K562 (cell line): Measurements from ENCODE around the gene SPIB. TPM values are rescaled to one million over a fixed set of nuclear protein-coding genes. Genes with fewer than 3 reads are reported as not detected.
A peak's percentile ranks its signal among the peaks of the same experiment; 100 is the strongest.

Experiments
- ADNP ChIP-seq: fragments of 200-800 bp; sonication (Bioruptor generic); IDR thresholded peaks from 2 replicates; pipeline ENCODE4 v1.6.1; 2016; ENCODE audit warnings: missing genetic modification characterization, missing compliant biosample characterization
- ARID2 ChIP-seq: fragments of 450-650 bp; IDR thresholded peaks from 2 replicates; pipeline ENCODE4 v1.6.1; 2017; ENCODE audit warnings: antibody characterized with exemption, mild to moderate bottlenecking
- CBX5 ChIP-seq: IDR thresholded peaks from 2 replicates; pipeline ENCODE4 v1.6.1; 2014; ENCODE audit warnings: low read depth, borderline replicate concordance
- COPS2 ChIP-seq: fragments of 450-650 bp; conservative IDR thresholded peaks from 2 replicates; pipeline ENCODE4 v1.6.1; 2016; ENCODE audit warnings: mild to moderate bottlenecking, moderate library complexity
- DIDO1 ChIP-seq: fragments of 450-650 bp; IDR thresholded peaks from 2 replicates; pipeline ENCODE4 v1.6.1; 2016; ENCODE audit warnings: low read depth, missing biosample characterization, missing genetic modification characterization
- FOSL1 ChIP-seq: fragments of 200-800 bp; sonication (Bioruptor generic); conservative IDR thresholded peaks from 2 replicates; pipeline ENCODE4 v1.6.1; 2016; ENCODE audit warnings: missing genetic modification characterization, missing compliant biosample characterization
- JUND ChIP-seq, 2 experiments: IDR thresholded peaks; 2 replicates in 1 of 2; 3 replicates in 1 of 2; pipeline ENCODE4 v1.6.1; 2011; ENCODE audit warnings: borderline replicate concordance in 2 of 2, low read depth in 2 of 2, low read length in 2 of 2, improper control_type of control experiment in 1 of 2, missing biosample characterization in 1 of 2, missing genetic modification characterization in 1 of 2, missing genetic modification reagents in 1 of 2
- NBN ChIP-seq: fragments of 450-650 bp; IDR thresholded peaks from 2 replicates; pipeline ENCODE4 v1.6.1; 2016; ENCODE audit warnings: low read depth, mild to moderate bottlenecking
- SETDB1 ChIP-seq: IDR thresholded peaks from one replicate; pipeline ENCODE4 v1.6.1; 2012; ENCODE audit warnings: low read length, control low read depth, inconsistent platforms
- SMARCA4 ChIP-seq: fragments of 450-650 bp; IDR thresholded peaks from 2 replicates; pipeline ENCODE4 v1.6.1; 2016
- YBX1 ChIP-seq: fragments of 450-650 bp; IDR thresholded peaks from 2 replicates; pipeline ENCODE4 v1.7.1; 2016; ENCODE audit warnings: mild to moderate bottlenecking
- ZBTB8A ChIP-seq: fragments of 450-650 bp; IDR thresholded peaks from 2 replicates; pipeline ENCODE4 v1.6.1; 2018; ENCODE audit warnings: mild to moderate bottlenecking, moderate library complexity; ENCODE audit not compliant: partially characterized antibody
- ZNF140 ChIP-seq: fragments of 250-450 bp; sonication (Bioruptor Pico); IDR thresholded peaks from 2 replicates; pipeline ENCODE4 v1.8.0; 2021; ENCODE audit warnings: moderate library complexity, mild to moderate bottlenecking, inconsistent platforms
- ZNF146 ChIP-seq: IDR thresholded peaks from one replicate; pipeline ENCODE4 v1.6.1; 2018; ENCODE audit warnings: missing compliant biosample characterization; ENCODE audit not compliant: unreplicated experiment
- ZNF311 ChIP-seq: fragments of 250-450 bp; sonication (Bioruptor Pico); IDR thresholded peaks from 2 replicates; pipeline ENCODE4 v1.4.0; 2020; ENCODE audit warnings: mild to moderate bottlenecking, moderate library complexity
- ZNF584 ChIP-seq: fragments of 200-800 bp; sonication (Bioruptor generic); IDR thresholded peaks from 2 replicates; pipeline ENCODE4 v1.6.1; 2016; ENCODE audit warnings: low read depth, mild to moderate bottlenecking, missing genetic modification characterization, missing compliant biosample characterization
- ZNF76 ChIP-seq: fragments of 250-450 bp; sonication (Bioruptor Pico); IDR thresholded peaks from 2 replicates; pipeline ENCODE4 v1.4.0; 2020; ENCODE audit warnings: mild to moderate bottlenecking, moderate library complexity, borderline replicate concordance
- ZNF764 ChIP-seq: fragments of 250-450 bp; sonication (Bioruptor Pico); IDR thresholded peaks from 2 replicates; pipeline ENCODE4 v1.4.0; 2020; ENCODE audit warnings: low read depth, mild to moderate bottlenecking, moderate library complexity
- ZNF785 ChIP-seq: fragments of 250-450 bp; sonication (Bioruptor Pico); IDR thresholded peaks from 2 replicates; pipeline ENCODE4 v1.4.0; 2020; ENCODE audit warnings: mild to moderate bottlenecking
- polyA plus RNA-seq, 8 experiments: library from polyadenylated mRNA; depleted of rRNA in 4 of 8; stranded (reverse) in 5 of 8; unstranded in 3 of 8; fragments of >200 nt; fragmentation: Nextera tagmentation in 2 of 8; fragmentation: Illumina TruSeq in 1 of 8; extraction: Ambion mirVana in 2 of 8; extraction: Trizol in 1 of 8; gene quantifications; 2 replicates each; pipeline versions ENCODE4 v1.2.1 to v1.2.3, GENCODE V29; 2011 to 2014; ENCODE audit warnings: inconsistent platforms in 1 of 8, missing spikeins in 1 of 8
- total RNA-seq, 7 experiments: library from RNA; depleted of rRNA in 6 of 7; stranded (reverse); fragments of >200 nt in 6 of 7; fragmentation: Illumina TruSeq in 2 of 7; extraction: Trizol in 2 of 7; gene quantifications; 2 replicates each; pipeline versions ENCODE4 v1.2.1 to v1.2.3, GENCODE V29; 2011 to 2021; ENCODE audit warnings: low replicate concordance in 1 of 7
- TF ChIP-seq, protein P1 (sequence below): fragments of 450-650 bp; IDR thresholded peaks from 2 replicates; pipeline ENCODE4 v1.6.1; 2016; ENCODE audit warnings: low read depth, mild to moderate bottlenecking, moderate library complexity
- TF ChIP-seq, protein P2 (sequence below): fragments of 450-650 bp; formaldehyde crosslinking; IDR thresholded peaks from 2 replicates; pipeline ENCODE4 v1.4.0; 2020; ENCODE audit warnings: mild to moderate bottlenecking
- TF ChIP-seq, protein P3 (sequence below): fragments of 200-400 bp; formaldehyde crosslinking; IDR thresholded peaks from 2 replicates; pipeline ENCODE4 v1.6.1; 2017; ENCODE audit warnings: mild to moderate bottlenecking, low read depth, low read length, moderate library complexity
- TF ChIP-seq, protein P4 (sequence below): fragments of 450-650 bp; IDR thresholded peaks from 2 replicates; pipeline ENCODE4 v1.6.1; 2017; ENCODE audit warnings: antibody characterized with exemption

SPIB gene
- total and polyA plus RNA-seq, 9 of the 15 experiments (the other 6 are each of a cell fraction or from before 2014, with no cell fraction given) = 0.06 to 1.0 (median 0.43) TPM; not detected in 1

DNA sequence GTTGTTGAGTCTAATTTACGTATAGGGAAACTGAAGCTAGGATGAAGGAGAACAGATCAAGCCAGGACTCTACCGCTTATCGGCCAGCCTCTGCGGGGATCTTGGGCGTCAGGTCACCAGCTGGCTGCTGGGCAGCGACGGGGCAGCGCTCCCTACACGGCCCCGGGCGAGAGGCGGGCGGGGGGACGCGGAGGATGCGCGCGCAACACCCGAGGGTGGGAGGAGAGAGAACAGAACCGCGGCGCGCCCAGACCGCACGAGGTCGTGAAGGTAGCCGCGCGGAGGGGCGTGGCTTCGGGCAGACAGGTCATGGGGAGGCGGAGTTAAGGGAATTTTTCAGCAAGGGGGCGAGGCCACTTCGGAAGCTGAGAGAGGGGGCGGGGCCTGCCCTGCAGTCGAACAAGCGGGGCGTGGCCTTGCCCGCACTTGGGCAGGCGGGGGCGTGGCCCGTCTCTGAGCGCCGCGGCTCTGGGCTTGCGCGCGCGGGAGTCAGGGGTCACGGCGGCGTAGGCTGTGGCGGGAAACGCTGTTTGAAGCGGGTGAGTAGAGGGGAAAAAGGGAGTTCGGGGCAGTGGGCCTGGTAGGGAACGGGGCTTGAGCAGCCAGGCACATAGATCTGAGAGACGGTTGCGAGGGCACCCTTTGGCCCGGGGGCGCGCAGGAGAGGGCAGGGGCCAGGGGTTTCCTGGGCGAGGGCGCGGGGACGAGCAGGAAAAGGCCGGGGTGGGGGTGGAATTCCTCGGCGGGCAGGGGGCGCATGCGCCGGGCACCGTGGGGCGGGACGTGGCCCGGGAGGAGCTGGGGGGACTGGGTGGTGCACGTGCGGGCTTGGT, 34.7 kb upstream of the SPIB start, which contains the start of gene POLD1 (continued):
- 0 out of 2 replicates have a peak, but pooled peaks have one; percentile 8 for TF ChIP-seq CBX5
- no peak for TF ChIP-seq ZBTB8A
- no peak for TF ChIP-seq SMARCA4
- TF ChIP-seq SETDB1 = no peak
- TF ChIP-seq, protein P1, sequence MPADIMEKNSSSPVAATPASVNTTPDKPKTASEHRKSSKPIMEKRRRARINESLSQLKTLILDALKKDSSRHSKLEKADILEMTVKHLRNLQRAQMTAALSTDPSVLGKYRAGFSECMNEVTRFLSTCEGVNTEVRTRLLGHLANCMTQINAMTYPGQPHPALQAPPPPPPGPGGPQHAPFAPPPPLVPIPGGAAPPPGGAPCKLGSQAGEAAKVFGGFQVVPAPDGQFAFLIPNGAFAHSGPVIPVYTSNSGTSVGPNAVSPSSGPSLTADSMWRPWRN = no peak
- TF ChIP-seq ZNF584 (CRISPR knock-in tag) = no peak
- no peak for TF ChIP-seq ADNP
- TF ChIP-seq, protein P2, sequence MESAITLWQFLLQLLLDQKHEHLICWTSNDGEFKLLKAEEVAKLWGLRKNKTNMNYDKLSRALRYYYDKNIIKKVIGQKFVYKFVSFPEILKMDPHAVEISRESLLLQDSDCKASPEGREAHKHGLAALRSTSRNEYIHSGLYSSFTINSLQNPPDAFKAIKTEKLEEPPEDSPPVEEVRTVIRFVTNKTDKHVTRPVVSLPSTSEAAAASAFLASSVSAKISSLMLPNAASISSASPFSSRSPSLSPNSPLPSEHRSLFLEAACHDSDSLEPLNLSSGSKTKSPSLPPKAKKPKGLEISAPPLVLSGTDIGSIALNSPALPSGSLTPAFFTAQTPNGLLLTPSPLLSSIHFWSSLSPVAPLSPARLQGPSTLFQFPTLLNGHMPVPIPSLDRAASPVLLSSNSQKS (CRISPR knock-in tag) = 0 out of 2 replicates have a peak, but pooled peaks have one; percentile 24
- TF ChIP-seq ZNF146 = no peak
- 0 out of 2 replicates have a peak, but pooled peaks have one; percentile 38 for TF ChIP-seq DIDO1 (tag)
- TF ChIP-seq FOSL1 (tag) = no peak
- TF ChIP-seq, protein P3, sequence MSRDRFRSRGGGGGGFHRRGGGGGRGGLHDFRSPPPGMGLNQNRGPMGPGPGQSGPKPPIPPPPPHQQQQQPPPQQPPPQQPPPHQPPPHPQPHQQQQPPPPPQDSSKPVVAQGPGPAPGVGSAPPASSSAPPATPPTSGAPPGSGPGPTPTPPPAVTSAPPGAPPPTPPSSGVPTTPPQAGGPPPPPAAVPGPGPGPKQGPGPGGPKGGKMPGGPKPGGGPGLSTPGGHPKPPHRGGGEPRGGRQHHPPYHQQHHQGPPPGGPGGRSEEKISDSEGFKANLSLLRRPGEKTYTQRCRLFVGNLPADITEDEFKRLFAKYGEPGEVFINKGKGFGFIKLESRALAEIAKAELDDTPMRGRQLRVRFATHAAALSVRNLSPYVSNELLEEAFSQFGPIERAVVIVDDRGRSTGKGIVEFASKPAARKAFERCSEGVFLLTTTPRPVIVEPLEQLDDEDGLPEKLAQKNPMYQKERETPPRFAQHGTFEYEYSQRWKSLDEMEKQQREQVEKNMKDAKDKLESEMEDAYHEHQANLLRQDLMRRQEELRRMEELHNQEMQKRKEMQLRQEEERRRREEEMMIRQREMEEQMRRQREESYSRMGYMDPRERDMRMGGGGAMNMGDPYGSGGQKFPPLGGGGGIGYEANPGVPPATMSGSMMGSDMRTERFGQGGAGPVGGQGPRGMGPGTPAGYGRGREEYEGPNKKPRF = no peak
- TF ChIP-seq ZNF76 = no peak
- no peak for TF ChIP-seq ZNF311 (CRISPR knock-in tag)
- TF ChIP-seq ARID2 = no peak
- no peak for TF ChIP-seq ZNF785 (CRISPR knock-in tag)
- TF ChIP-seq NBN = 0 out of 2 replicates have a peak, but pooled peaks have one; percentile 30
- TF ChIP-seq COPS2 = no peak
- TF ChIP-seq ZNF764 (CRISPR knock-in tag) = 0 out of 2 replicates have a peak, but pooled peaks have one; percentile 69
- TF ChIP-seq, protein P4, sequence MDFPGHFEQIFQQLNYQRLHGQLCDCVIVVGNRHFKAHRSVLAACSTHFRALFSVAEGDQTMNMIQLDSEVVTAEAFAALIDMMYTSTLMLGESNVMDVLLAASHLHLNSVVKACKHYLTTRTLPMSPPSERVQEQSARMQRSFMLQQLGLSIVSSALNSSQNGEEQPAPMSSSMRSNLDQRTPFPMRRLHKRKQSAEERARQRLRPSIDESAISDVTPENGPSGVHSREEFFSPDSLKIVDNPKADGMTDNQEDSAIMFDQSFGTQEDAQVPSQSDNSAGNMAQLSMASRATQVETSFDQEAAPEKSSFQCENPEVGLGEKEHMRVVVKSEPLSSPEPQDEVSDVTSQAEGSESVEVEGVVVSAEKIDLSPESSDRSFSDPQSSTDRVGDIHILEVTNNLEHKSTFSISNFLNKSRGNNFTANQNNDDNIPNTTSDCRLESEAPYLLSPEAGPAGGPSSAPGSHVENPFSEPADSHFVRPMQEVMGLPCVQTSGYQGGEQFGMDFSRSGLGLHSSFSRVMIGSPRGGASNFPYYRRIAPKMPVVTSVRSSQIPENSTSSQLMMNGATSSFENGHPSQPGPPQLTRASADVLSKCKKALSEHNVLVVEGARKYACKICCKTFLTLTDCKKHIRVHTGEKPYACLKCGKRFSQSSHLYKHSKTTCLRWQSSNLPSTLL = no peak
- TF ChIP-seq YBX1 = no peak
- TF ChIP-seq JUND (IDR thresholded peaks at IDR 0.05; ENCODE audit: borderline replicate concordance, low read depth, low read length) = no peak; the same call in 1 of the 2 replicates
- no peak for TF ChIP-seq JUND (tag; IDR thresholded peaks at IDR 0.05; ENCODE audit: borderline replicate concordance, low read depth, low read length)
- no peak for TF ChIP-seq ZNF140 (CRISPR knock-in tag)
